ENCODE results near the gene COPS3.
"Not testable (repeated sequence)": the region's sequence is repeated elsewhere in the genome, so short reads cannot be mapped to it uniquely, and the experiment has no call there.

Gene COPS3

DNA sequence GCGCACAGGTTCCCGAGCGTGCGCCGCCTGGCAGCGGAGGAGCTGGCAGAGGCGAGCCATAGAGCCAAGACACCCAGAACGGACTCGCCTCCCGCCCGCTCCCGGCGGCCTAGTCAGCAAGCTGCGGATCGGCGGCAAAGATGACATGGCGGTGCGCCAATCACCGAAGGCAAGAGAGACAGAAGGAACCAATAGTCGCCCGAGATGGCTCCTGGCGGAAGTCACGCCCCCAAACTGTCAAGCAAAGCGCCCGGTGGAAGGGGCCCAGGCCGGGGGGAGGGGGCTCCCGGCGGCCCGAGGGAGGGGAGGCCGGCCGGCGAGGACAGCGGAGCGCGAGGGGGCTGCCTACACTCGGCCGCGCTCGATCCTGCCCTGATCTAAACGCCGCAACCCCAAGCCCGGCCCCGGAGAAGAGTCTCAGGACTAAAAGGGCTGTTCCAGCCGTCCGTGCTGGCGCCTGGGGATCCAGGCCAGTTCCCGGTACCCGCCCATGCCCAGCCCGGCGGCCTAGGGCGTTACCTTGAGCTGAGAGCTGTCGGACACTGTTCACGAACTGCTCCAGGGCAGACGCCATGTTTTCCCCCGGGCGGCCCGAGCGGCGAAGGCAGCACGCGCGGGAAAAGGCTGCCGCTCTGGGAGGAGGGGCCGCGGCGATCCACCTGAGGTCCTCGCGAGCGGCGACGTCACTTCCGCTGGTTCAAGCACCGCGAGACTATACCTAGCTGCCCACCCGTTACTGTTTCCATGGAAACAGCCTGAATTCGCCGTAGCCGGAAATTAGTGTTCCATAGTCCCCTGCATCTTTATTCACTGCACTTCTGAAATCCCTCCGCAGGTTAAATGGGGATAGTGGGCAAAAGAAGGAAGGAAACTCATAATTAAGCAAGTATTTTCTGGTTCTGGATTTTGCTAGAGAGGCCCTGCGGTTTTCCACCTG lies at the start of gene COPS3:
Gene COPS3 (minus strand): TSS at position 634 of the 937 bp plus-strand sequence. CDS start 60 bp downstream, at position 574.
- peak; percentile 93 for FAIRE-seq

DNA sequence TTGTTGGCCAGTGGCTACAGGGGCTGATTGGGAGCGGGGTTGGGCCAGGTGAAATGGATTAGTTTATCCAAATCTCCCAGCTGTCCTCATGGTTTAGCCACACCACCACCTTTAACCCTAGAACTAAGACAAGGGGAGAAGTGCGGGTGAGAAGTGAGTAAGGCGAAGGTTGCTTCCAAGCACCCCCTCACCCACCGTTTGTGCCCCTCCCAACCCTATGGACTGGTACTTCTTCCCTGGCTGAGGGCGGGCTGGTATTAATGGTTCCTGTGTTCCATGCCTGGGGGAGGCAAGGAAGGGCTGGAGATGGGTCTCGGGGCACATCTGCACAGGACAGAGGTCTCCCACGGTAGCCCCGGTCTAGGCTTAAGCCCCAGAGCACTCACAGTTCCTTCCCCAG lies 47.2 kb upstream of the COPS3 start:
- FAIRE-seq = no peak

DNA sequence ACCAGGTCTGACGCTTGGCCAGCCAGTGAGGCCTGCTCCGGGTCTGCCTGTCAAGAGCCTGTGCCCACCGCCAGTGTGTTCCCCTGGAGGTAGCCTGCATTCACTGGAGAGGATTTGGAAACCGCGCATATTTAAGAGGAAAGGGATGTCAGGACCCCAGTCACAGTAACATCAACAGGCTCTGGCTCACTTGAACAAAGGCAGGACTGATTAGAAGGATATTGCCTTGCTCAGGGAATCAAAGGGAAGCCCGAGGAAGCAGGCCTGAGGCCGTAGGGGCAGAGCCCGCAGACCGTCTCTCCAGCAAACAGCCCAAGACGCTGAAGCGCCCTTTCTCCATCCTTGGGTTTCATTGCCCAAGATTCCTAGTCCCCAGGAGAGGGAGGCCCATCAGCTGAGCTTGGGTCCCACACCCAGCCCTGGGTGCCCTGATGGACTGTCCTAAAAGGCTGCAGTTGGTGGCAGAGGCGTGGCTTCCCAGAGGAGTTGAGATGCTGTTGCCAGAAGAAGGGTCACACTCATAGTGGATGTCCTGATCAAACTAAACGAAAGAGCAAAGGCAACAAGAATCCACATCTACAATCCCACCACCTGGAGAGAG lies 45.3 kb upstream of the COPS3 start:
- no peak for FAIRE-seq

DNA sequence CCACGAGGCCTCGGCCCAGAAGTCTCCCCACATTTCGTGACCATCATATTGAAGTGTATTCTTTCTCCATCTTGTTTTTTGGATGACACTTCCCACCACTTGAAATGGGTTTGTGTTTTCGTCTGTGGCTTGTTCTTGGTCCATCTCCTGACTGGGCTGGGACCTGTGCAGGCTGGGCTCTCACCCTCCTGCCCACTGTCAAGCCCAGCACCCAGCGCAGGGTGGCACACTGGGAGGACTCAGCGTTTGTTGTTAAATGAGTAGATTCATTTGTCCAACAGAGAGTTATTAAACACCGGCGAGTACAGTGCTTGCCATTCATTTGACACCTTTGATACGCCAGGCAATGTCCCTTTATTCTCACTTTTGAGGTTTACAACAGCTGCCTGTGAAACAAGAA lies 44.8 kb upstream of the COPS3 start:
- no peak for FAIRE-seq

DNA sequence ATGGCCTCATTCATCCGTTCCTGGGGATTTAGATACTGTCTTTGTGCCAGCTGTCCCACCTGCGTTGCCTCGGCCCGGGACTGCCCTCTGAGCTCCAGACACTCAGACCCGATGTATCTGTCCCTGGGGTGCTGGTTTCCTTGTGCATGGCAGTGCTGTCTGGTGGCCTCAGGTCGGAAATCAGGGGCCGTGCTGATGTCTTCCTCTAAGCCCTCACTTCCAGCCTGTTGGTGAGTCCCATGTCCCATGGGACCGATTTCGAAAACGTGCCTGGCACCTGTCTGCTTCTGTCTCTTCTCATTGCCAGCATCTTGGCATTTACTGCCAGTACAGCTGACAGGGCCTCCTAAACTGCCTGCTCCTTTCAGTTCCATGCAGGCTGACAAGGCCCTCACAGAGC lies 44.2 kb upstream of the COPS3 start:
- FAIRE-seq = no peak

DNA sequence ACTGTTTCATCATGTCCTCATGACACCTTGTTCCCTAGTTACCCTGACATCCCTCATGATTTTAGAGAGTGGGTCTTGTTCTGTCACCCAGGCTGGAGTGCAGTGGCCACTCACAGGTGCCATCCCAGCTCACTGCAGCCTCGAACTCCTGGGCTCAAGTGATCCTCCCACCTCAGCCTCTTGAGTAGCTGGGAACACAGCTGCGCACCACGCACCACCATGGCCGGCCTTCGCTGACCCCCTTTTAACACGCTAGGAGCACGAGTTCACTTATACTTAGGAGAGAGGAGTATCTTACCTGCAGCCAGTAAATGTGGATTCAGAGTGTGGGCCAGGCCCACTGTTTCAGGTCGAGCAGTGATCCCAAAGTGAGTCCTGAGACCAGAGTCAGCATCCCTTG lies 43.6 kb upstream of the COPS3 start:
- no peak for FAIRE-seq

DNA sequence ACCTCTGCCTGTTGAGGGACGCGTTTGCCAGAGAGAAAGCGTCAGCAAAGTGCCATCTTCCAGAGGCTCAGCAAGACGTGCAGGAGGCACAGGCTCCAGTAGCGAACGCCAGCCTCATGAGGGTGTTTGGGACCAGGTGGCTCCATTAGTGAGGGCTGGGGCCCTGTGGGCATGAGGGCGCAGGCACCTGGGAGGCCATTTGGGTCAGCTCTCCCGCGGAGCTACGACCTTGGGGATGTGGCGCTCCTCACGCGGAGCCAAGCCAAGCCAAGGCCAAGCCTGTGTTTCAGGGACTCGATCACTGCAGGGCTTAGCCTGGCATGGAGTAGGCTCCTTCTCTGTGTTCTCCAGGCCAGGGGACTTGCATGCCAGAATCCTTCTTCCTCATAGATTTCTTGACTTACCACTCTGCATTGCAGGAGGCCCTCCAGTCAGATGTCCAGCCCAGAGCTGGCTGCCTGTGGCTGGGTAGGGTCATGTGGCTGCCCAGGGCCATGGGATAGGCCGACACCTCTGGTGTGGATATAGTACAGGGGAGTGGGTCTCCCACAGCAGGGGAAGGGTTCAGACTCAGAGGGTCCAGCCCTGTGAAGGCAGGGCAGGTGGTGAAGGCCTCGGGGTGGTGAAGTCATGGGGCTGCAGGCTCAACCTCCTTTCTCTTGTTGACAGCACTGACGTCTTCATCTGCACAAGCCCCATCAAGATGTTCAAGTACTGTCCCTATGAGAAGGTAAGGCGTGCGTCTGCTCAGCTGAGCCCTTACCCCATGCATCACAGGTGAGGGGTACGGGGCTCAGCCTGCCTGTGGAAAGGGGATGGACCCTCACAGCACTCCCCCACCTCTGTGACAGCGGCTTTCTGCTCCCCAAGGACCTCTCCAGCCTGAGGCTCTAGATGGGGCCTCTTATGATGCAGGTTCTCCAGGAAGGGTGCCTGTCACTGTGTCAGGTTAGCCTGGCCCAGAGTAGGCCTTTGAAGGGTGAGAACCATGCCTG lies 41.8 kb upstream of the COPS3 start:
- no peak for FAIRE-seq

DNA sequence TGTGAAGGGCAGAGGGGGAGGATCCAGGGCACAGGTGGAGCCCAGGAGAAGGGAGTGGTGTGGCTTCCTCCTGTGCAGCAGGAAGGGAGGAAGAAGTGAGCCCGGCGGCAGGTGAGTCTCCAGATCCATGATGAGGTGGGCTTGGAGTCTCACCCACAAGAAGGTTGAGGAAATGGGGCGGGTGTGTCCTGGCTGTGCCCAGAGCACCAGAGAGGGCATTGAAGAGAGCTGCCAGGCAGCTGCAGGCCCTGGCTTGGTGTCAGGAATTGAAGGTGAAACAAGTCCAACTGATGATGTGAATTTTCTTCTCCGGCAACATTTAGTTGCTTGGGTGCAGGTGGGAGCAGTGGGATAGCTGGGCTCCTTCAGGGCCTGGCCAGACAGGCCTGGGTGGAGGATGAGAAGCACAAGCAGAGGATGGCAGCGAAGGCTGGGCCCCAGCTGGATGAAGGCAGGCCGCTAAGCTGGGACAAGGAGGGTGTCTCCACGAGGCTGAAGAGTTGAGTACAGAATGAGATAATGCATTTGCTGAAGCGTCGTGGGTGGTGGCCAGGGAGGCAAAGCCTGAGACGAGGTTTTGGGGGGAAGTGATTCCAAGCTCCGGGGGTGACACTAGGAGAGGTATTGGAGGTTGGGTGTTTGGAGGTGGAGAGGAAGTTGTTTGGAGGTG lies 40.4 kb upstream of the COPS3 start:
- no peak for FAIRE-seq

DNA sequence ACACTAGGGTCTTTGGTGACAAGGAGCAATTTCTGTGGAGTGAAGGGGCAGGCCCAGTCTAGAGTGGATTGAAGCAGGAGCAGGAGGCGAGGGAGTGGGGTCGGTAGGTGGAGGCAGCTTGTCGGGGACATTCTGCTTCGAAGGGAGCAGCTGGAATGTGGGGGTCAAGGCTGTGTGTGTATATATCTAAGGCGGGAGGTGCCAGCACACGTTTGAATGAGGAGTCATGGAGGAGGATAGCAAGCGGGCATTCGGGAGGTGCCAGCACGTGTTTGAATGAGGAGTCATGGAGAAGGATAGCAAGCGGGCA lies 39.8 kb upstream of the COPS3 start:
- no peak for FAIRE-seq

DNA sequence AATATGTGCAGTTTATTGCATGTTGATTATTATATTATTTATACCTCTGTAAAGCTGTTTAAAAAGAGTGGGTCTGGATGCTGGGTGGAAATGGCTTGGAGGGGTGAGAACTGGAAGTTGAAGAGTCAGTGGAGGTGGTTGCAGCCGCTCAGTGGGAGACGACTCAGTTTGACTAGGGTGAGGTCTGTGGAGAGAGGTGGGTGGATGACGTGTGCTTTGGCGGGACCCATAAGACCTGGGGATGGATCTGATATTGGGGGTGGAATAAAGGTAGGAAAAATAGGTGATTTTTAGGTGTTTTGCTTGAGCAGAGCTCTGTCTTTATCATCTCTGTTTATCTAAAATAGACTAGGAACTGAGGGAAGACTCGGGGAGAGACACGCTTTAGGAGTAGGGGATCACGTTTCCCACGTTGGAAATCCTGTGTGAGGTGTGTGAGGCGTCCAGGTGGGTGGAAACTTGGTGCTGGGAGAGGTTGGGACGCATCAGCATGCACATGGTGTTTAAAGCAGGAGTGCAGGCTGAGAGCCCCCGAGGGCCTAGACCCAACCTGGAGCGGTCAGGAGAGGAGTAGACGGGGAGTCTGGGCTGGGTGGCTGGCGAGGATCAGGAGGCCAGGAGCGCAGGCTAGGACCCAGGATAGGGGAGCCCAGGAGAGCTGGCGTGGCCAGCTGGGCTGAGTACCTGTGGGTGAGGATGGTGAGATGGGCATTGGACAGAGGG lies 39.3 kb upstream of the COPS3 start:
- no peak for FAIRE-seq

DNA sequence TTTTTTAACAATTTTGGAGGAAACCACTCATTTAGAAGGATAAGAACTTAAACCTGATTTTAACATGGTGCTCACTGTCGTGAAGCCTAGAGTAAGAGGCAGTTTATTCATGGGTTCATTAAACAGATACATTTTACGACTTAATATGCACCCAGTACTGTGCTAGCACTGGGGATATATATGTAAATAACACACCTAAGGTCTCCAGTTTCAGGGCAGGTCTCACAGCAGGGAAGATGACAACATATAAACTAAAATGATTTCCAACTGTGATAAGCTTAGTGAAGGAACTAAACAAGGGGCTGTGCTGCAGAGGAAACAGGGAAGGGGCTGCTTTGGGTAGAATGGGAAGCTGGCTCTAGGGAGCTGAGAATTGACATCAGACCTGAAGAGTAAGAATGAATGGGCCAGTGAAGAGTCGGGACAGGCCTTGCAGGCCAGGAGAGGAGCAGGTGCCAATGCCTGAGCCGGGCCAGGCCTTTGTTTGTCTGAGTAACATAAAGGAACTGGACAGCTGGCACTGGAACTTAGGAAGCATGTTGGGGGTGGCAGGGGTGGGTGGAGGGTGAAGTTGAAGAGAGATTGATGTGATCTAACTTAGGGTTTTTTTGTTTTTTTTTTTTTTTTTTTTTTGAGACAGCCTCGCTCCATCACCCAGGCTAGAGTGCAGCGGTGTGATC lies 34.2 kb upstream of the COPS3 start:
- no peak for FAIRE-seq

DNA sequence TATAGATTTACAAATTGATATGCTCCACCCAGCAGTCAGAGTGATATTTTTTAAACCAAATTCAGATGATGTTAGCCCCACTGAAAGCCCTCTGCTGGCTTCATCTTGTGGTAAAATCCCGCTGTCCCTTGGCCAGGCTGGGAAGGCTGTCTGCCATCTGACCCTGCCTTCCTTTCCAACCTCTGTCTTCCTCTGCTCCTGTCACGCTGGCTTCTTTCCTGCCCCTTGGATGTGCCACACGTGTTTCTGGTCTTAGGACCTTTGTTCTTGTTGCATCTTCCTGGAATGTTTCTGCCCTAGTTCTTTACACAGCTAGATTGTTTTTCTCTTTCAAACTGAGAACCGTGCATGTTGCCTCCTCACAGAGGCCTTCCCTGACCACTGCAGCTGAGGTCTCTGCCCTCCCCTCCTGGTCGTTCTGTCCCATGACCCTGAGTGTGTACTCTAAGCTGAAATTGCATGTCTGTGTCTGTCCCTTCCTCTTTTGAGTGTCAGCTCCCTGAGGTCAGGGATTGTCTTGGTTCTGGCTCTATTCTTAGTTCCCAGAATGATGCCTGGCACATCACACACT lies 33.5 kb upstream of the COPS3 start:
- FAIRE-seq = no peak

DNA sequence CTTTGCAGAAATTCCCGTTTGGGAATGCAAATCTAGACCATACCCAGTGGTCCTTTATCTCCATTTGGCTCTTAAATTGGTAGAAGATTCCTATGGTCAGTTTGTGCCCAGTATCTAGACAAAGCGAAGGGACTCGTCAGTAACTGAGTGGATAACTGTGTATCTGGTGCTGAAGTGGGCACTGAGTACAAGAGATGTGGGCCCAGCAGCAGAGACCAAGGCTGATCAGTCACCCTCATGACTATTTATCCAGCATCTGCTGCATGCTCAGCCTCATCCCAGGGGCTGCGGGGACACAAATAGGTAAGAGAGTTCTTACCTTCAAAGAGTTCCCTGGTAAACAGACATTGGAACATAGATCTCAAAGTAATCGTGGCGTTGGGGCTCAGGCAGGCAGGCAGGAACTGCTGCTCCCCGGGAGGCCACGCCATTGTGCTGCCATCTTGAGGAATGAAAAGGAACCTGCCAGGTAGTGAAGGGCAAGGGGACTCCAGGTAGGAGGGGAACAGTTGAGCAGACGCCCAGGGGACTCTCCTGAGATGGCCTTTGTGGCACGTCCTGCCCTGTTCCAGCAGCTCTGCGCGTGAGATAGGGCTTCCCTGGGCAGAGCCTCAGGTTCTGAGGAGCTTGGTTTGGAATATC lies 32.4 kb upstream of the COPS3 start:
- no peak for FAIRE-seq

DNA sequence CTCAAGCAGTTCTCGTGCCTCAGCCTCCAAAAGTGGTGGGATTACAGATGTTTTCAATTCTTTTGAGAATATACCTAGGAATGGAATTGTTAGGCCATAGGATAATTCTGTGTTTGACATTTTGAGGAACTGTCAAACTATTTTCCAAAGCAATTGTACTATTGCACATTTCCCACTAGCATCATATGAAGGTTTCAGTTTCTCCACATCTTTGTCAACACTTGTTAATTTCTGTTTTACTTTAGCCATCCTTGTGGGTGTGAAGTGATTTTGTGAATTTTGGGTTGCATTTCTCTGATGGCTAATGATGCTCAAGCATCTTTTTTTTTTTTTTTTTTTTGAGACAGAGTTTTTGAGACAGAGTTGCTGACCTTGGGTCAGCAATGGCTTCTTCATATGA lies 28.3 kb upstream of the COPS3 start:
- FAIRE-seq = no peak

DNA sequence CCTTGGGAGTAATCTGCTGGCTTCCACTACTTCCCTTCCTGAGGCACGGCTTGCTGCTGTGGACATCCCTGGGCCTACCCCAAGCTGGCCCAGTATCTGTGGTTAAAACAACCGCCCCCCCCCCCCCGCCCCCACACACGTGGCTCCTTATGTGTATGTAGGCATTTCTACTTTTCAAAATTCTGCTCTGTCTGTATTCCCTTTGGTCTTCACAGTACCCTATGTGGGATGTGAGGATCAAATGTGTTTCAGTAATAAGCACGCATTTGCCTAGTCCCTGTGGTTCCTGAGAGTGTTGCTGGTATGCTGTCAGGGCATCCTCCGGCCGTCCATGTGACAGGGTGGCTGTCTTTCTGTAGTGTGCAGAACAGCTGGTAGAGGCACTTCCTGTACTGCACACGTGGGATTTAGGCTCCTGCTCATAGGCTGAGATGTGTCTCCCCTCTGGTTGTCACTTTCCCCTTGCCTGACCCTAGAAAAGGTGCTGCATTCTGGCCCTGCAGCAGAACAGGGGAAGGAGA lies 24.3 kb upstream of the COPS3 start:
- no peak for FAIRE-seq

DNA sequence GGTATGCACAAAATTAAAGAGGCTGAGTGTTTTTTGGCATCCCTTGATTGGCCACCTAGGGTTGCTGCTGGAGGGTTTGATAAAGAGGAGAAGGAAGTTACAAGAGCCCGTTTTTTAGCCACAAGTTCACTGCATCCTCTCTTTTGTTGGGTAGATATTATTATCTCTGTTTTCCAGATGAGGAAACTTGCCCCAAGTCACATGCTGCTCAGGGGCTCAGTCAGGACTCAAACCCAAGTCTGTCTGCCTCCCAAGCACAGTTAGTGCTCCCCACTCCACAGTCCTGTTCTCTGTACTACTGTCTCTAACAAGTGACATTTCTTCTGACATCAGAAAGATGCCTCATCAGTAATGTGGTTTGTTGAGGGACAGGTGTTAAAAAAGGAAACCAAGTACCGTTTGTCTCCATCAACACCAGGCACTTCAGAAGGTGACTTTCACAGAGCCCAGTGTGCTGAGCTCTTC lies 23.5 kb upstream of the COPS3 start:
- no peak for FAIRE-seq

DNA sequence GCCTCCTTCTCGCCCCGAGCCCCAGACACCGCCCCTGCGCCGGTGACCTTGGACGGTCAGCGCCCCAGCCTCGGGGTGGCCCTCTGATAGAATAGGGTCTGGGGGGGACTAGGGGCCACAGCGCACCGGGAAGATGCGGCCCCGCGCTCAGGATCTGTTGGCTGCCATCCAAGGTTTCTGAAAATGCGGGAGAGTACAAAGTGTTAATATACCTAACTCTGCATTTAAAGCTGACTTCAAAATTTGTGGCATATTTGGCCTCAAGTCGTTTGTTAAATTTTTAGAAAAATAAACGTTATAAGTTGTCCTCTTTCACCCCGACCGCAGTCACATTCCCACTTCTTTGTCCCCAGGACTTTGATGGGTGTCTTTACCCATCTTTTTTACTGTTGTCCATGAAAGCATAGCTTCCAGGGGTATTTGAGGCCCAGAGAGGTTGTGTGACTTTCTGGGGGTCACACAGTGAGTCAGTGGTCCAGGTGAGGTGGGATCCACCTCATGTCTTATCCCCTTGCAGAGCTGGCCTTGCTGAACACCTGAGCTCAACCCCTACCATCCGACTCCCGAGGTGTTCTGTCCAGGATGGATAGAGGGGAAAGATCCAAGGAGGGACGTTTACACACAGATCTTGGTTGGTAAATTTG lies 22.9 kb upstream of the COPS3 start:
- FAIRE-seq = no peak

DNA sequence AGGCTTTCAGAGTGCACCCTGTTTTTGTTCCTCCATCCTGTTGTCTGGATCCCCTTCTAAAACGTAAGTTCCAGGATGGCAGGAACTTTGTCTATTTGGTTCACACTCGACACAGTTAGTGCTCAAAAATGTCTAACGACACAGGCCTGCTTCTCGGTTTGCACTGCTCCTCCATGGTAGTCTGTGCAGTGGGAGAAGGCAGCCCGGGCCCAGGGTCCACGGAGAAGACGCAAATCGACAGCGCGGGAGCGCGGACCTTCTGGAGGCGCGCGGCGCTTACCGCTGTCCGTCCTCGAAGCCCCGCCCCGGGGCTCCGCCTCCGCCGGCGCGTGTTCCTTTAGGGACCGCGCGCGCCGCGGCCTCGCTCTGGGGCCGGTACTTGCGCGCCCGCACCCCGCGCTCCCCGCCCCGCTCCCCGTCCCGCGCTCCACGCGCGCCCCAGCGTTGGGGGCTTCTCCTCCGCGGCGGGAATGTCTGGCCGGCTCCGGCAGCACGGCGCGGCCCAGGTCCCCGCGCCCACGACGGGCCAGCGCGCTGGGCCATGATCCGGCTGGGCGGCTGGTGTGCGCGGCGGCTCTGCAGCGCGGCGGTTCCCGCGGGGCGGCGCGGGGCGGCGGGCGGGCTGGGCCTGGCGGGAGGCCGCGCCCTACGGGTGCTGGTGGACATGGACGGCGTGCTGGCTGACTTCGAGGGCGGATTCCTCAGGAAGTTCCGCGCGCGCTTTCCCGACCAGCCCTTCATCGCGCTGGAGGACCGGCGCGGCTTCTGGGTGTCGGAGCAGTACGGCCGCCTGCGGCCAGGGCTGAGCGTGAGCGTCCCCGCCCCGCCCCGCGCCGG lies 22.2 kb upstream of the COPS3 start, which contains the start of gene NT5M:
Gene NT5M (plus strand): TSS at position 364 of the 837 bp plus-strand sequence. CDS start 178 bp downstream, at position 542.
- FAIRE-seq = no peak

DNA sequence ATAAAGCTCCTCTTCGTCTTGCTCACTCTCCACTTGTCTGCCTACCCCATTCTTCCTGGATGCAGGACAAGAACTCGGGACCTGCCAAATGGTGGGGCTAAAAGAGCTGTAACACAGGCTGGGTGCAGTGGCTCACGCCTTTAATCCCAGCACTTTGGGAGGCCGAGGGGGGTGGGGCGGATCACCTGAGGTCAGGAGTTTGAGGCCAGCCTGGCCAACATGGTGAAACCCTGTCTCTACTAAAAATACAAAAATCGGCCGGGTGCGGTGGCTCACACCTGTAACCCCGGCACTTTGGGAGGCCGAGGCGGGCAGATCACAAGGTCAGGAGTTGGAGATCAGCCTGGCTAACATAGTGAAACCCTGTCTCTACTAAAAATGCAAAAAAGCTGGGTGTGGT lies 20.6 kb upstream of the COPS3 start:
- FAIRE-seq = not testable (repeated sequence)

All from A204.1 (cell line).